Measurements from ENCODE around the gene EPG5. TPM values are rescaled to one million over a fixed set of nuclear protein-coding genes. Genes with fewer than 3 reads are reported as not detected.

Gene EPG5
- total and polyA plus RNA-seq, 2 of the 4 experiments (the other 2 are of a cell fraction), result 37.3 to 114 TPM

GRCh38 chr18:45851161-45851925 lies 115.8 kb downstream of the EPG5 start:
- peaks cover 4% of the 10 kb centered on the region; the same call in 1 of the 2 replicates for H3K4me1 ChIP-seq (ENCODE audit: control insufficient read depth, insufficient read depth, low read length)
- no peak overlapping the region for H3K18ac ChIP-seq (ENCODE audit: low read depth, low read length)
- no peak overlapping the region for H2BK5ac ChIP-seq (ENCODE audit: low read depth, low read length, poor library complexity, severe bottlenecking)
- no peaks in the 10 kb centered on the region for H3K9me3 ChIP-seq (ENCODE audit: control insufficient read depth, insufficient read depth, low read length)
- peak overlapping the region; percentile 2; the same call in 1 of the 2 replicates for H3K4ac ChIP-seq (ENCODE audit: low read depth, low read length)
- ATAC-seq (ENCODE audit: low read depth) (no peak; the same call in 1 of the 2 replicates), DNase-seq (no peak)
- ChIA-PET POLR2A (ENCODE audit: unreplicated experiment) (no interaction called here), CTCF (interaction anchor here (0.9 to 1.9 kb wide), 5 partner anchors 12 to 129 kb away, joined by 3 to 6 read pairs (median 3); no protein-coding TSS in a partner anchor)
- no peaks in the 10 kb centered on the region for H4K20me1 ChIP-seq (ENCODE audit: insufficient read depth, low read length)
- H3K4me3 ChIP-seq (ENCODE audit: insufficient read depth, low read depth, low read length), result no peak overlapping the region
- peaks cover 0 to 20% of the 10 kb centered on the region in 2 experiments; a peak in 2 of 4 replicates for H3K79me1 ChIP-seq (ENCODE audit: low read depth in 1 of 2, low read length in 2 of 2)
- peaks cover 13% of the 10 kb centered on the region; the same call in 1 of the 2 replicates for H3K9me1 ChIP-seq (ENCODE audit: insufficient read depth, low read length)
- intact Hi-C loops (cut with micrococcal nuclease) (no loop called here), in situ Hi-C loops (cut with MboI; ENCODE audit: low sequenced_read_pairs) (no loop called here), dilution Hi-C loops (cut with HindIII; ENCODE audit: low sequenced_read_pairs, unreplicated experiment) (no loop called here)
- no peak overlapping the region; the same call in 1 of the 2 replicates for H2BK120ac ChIP-seq (ENCODE audit: low read depth, low read length)
- 0 out of 2 replicates have a peak overlapping the region, but pooled peaks have one; percentile 16 for H2AK5ac ChIP-seq (ENCODE audit: low read depth, low read length)
- H4K5ac ChIP-seq (ENCODE audit: low read depth, low read length), result no peak overlapping the region
- peak overlapping the region; percentile 39; the same call in 1 of the 2 replicates for H3K14ac ChIP-seq (replicated peaks; ENCODE audit: low read depth, low read length)
- no peaks in the 10 kb centered on the region for H3K27me3 ChIP-seq (ENCODE audit: control insufficient read depth, insufficient read depth, low read length)
- H2BK15ac ChIP-seq (ENCODE audit: low read depth, low read length), result no peak overlapping the region
- H2AFZ ChIP-seq (replicated peaks; ENCODE audit: low read length, poor library complexity), result no peak overlapping the region
- no peak overlapping the region for H3K56ac ChIP-seq (ENCODE audit: extremely low read depth, insufficient read depth, low read length)
- H4K8ac ChIP-seq (ENCODE audit: low read depth in 2 of 2, low read length in 2 of 2), result peak overlapping the region in 1 of 2 experiments; percentile 10; a peak in 1 of 4 replicates
- BruUV-seq (replicated peaks), result TSS peak; percentile 47
- H3K9ac ChIP-seq (ENCODE audit: low read depth, low read length), result no peak overlapping the region
- H3K27ac ChIP-seq (ENCODE audit: insufficient read depth, low read length), result no peak overlapping the region
- peak overlapping the region; percentile 50; the same call in 1 of the 2 replicates for H3K23ac ChIP-seq (ENCODE audit: low read depth, low read length)
- H3K4me2 ChIP-seq (ENCODE audit: low read depth, low read length), result no peak overlapping the region
- H3K36me3 ChIP-seq (ENCODE audit: control insufficient read depth, insufficient read depth, low read length), result peaks cover 43% of the 10 kb centered on the region
- H4K91ac ChIP-seq (ENCODE audit: insufficient read depth, low read depth, low read length), result peak overlapping the region; percentile 14; the same call in 1 of the 2 replicates
- peak overlapping the region; percentile 18; the same call in 1 of the 2 replicates for H2BK20ac ChIP-seq (ENCODE audit: low read depth, low read length)
- WGBS, 2 experiments (ENCODE audit: extremely low coverage in 2 of 2, insufficient read length in 1 of 2), result 28% methylated on average over 2 of the region's 10 CpGs; no CpG with 5 or more reads in 1 of the 2 experiments
- TF ChIP-seq POLR2A (IDR thresholded peaks at IDR 0.05; ENCODE audit: low read depth, low read length) (no peak), SMC3 (IDR thresholded peaks at IDR 0.05; ENCODE audit: low read depth, low read length) (no peak), MAFK (IDR thresholded peaks at IDR 0.05; ENCODE audit: low read depth, low read length) (no peak), RFX5 (IDR thresholded peaks at IDR 0.05; ENCODE audit: low read depth, low read length) (no peak), USF2 (IDR thresholded peaks at IDR 0.05; ENCODE audit: low read depth, low read length) (no peak), RAD21 (IDR thresholded peaks at IDR 0.05; ENCODE audit: low read length) (no peak), BHLHE40 (IDR thresholded peaks at IDR 0.05; ENCODE audit: low read depth, low read length) (no peak), CEBPB (IDR thresholded peaks at IDR 0.05; ENCODE audit: low read depth, low read length) (no peak), NFE2L2 (IDR thresholded peaks at IDR 0.05; ENCODE audit: low read depth, low read length) (no peak), MAZ (IDR thresholded peaks at IDR 0.05; ENCODE audit: borderline replicate concordance, low read depth, low read length) (no peak), CTCF (conservative IDR thresholded peaks at IDR 0.05; ENCODE audit: low read depth, low read length) (no peak)
- no peak overlapping the region for H2AK9ac ChIP-seq (replicated peaks; ENCODE audit: low read depth, low read length, poor library complexity)

Measured in IMR-90 (cell line).